Ovary (tissue), 9 donors: ENCODE results near the gene ACAP3. TPM values are rescaled to one million over a fixed set of nuclear protein-coding genes. Genes with fewer than 3 reads are reported as not detected.

Source experiments
- DNase-seq, 5 donors: peaks; one replicate each; pipeline ENCODE4 v3.0.0-alpha.2; 2019 to 2020
- H3K27ac ChIP-seq, 2 donors: fragments of 200-600 bp; one replicate each; pipeline versions ENCODE4 v1.5.1 to v1.8.0; 2019 to 2022
- H3K27me3 ChIP-seq: fragments of 200-600 bp; one replicate; pipeline ENCODE4 v1.8.0; 2022
- H3K36me3 ChIP-seq: fragments of 200-600 bp; sonication (generic); one replicate; pipeline ENCODE4 v1.5.1; 2019
- H3K4me1 ChIP-seq: one replicate; pipeline ENCODE4 v1.8.1; 2013; ENCODE audit warnings: mild to moderate bottlenecking, moderate library complexity; ENCODE audit not compliant: insufficient read depth
- H3K4me3 ChIP-seq: fragments of 200-600 bp; sonication (generic); one replicate; pipeline ENCODE4 v1.5.1; 2017
- H3K9me3 ChIP-seq, 2 donors: fragments of 200-600 bp in 1 of 2; sonication (generic) in 1 of 2; one replicate each; pipeline versions ENCODE4 v1.5.1 to v1.8.1; 2013 to 2019; ENCODE audit warnings: mild to moderate bottlenecking in 1 of 2, moderate library complexity in 1 of 2
- EP300 ChIP-seq: sonication (generic); formaldehyde crosslinking; IDR thresholded peaks from one replicate; pipeline ENCODE4 v1.6.1; 2017; ENCODE audit warnings: antibody characterized with exemption
- POLR2A ChIP-seq: fragments of 450-650 bp; IDR thresholded peaks from one replicate; pipeline ENCODE4 v1.6.1; 2017; ENCODE audit warnings: antibody characterized with exemption, mild to moderate bottlenecking, moderate library complexity
- WGBS, 3 donors: extraction: QIAGEN DNeasy Blood & Tissue Kit in 1 of 3; methylation state at CpG; one replicate each; pipeline versions ENCODE4 v1.1.5 to v1.1.7; 2013 to 2017; 5-methylcytosine and 5-hydroxymethylcytosine counted together
- intact Hi-C, 4 donors: fragments of 100-400 bp; cut with DNase I; formaldehyde crosslinking; loops; one replicate each; pipeline versions ENCODE4 v1.11.0 to v1.15.1; 2022 to 2023
- polyA plus RNA-seq, 2 donors: library from polyadenylated mRNA; stranded (reverse); fragments of 200-250 nt in 1 of 2; fragments of 350-450 nt in 1 of 2; fragmentation: Illumina TruSeq in 1 of 2; extraction: RNeasy Lipid Tissue Mini Kit (QIAGEN cat#74804) in 1 of 2; gene quantifications; one replicate each; pipeline ENCODE4 v1.2.3, GENCODE V29; 2013 to 2014
- total RNA-seq, 7 donors: library from RNA; depleted of rRNA in 2 of 7; stranded (reverse); fragments of >200 nt in 2 of 7; fragmentation: NEBNext Ultra II Directional in 3 of 7; extraction: Animal tissue kit (Norgen Biotek cat#: 25700) in 3 of 7; gene quantifications; one replicate each; pipeline versions ENCODE4 v1.1.0 to v1.2.4, GENCODE V29; 2016 to 2023
- TF ChIP-seq, protein P1 (sequence below), 3 donors: fragments of 450-650 bp in 2 of 3; fragments of 200-600 bp in 1 of 3; IDR thresholded peaks; one replicate each; pipeline versions ENCODE4 v1.5.1 to v1.8.0; 2016 to 2022; ENCODE audit warnings: antibody characterized with exemption in 3 of 3, mild to moderate bottlenecking in 1 of 3
- donor health status: DM: no; HTN: no; CAD: no; lungs with moderate emphysema.
- donor health status: DM: no; HTN: no; CAD: no.
- donor health status: Bipolar disorder and iron deficiency.
- donor health status: DM: yes; HTN: yes; CAD: no.
- donor health status: DM: no; HTN: no; CAD: no.
- donor health status: DM: yes; HTN: yes; CAD: no.

Gene ACAP3
- total and polyA plus RNA-seq, 9 donors: 3.5 to 62.4 (median 45.1) TPM

DNA sequence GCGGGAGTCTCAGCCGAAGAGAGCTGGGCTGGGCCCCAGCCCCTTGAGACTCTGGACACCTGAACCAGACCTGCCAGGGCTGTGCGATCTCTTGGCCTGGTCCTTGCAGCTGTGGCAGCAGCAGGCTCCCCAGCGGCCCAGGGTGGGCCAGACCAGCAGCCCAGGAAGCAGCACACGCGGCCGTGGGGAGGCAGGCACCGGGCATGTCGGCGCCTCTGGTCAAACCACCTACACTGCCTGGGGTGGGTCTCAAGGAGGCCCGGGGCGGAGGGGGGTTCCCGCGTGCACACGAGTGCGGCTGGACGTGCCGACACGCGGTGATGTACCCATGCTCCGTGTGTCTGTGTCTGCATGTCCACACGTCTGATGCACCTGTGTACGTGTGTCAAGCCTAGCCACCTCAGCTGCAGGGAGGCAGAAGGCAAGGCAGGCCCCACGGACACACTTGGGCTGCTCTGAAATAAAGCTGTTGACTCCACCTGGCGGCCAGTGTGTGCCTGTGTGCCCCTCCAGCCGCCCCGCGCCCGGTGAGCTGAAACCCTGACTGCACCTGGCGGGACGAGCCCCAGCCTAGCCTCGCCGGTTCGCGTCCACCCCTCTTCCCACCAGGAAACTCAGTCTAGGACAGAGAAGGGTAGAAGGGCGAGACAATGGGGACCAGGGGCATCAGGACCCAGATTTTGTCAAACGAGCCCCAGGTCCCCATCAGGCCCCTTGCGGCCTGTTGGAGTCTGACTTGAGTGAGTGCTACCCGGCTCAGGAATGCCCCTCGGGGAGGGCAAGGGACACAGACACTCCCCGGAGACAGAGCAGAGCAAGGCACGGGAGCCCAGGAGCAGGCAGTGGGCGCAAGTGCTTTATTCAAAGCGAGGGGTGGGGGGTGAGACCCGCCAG, 15.9 kb downstream of the ACAP3 start:
- intact Hi-C loops: loop anchor here in 3 of 4 donors (5.0 to 10.0 kb wide), 3 partner anchors 169 to 307 kb away; partner anchors contain the start of gene PERM1 (in 2 of the 3)
- DNase-seq: peak; percentile 68 to 83 (median 74)
- no peaks in the 10 kb centered on the region for H3K27me3 ChIP-seq
- WGBS, 3 donors: 31 to 61% (median 43%) methylated on average over 29 to 45 of the region's 45 CpGs
- no peaks in the 10 kb centered on the region for H3K36me3 ChIP-seq
- no peak for TF ChIP-seq EP300
- TF ChIP-seq, protein P1, sequence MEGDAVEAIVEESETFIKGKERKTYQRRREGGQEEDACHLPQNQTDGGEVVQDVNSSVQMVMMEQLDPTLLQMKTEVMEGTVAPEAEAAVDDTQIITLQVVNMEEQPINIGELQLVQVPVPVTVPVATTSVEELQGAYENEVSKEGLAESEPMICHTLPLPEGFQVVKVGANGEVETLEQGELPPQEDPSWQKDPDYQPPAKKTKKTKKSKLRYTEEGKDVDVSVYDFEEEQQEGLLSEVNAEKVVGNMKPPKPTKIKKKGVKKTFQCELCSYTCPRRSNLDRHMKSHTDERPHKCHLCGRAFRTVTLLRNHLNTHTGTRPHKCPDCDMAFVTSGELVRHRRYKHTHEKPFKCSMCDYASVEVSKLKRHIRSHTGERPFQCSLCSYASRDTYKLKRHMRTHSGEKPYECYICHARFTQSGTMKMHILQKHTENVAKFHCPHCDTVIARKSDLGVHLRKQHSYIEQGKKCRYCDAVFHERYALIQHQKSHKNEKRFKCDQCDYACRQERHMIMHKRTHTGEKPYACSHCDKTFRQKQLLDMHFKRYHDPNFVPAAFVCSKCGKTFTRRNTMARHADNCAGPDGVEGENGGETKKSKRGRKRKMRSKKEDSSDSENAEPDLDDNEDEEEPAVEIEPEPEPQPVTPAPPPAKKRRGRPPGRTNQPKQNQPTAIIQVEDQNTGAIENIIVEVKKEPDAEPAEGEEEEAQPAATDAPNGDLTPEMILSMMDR (IDR thresholded peaks at IDR 0.05): peak; percentile 46 to 80 (median 48)
- H3K4me3 ChIP-seq: no peak overlapping the region
- H3K4me1 ChIP-seq: peaks cover 3% of the 10 kb centered on the region
- no peak overlapping the region for H3K27ac ChIP-seq
- no peaks in the 10 kb centered on the region for H3K9me3 ChIP-seq

DNA sequence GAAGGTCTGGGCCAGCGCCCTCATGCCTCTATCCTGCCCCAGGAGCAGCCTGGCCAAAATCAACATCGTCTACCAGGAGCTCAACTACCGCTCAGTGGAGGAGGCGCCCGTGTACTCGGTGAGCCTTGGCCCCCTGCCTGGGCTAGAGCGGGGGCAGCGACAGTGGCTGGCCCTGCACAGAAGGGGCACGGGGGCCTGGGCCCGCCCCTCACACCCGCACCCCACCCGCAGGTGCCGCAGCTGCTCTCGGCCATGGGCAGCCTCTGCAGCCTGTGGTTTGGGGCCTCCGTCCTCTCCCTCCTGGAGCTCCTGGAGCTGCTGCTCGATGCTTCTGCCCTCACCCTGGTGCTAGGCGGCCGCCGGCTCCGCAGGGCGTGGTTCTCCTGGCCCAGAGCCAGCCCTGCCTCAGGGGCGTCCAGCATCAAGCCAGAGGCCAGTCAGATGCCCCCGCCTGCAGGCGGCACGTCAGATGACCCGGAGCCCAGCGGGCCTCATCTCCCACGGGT, 16.7 kb downstream of the ACAP3 start:
- Histone ChIP-seq H3K9me3 (no peaks in the 10 kb centered on the region), H3K27ac (no peak overlapping the region), H3K27me3 (no peaks in the 10 kb centered on the region), H3K4me1 (peaks cover 3% of the 10 kb centered on the region), H3K36me3 (no peaks in the 10 kb centered on the region), H3K4me3 (no peak overlapping the region)
- TF ChIP-seq POLR2A (no peak), EP300 (no peak)
- TF ChIP-seq, protein P1 (IDR thresholded peaks at IDR 0.05): no peak
- DNase-seq: peak; percentile 27 to 66 (median 44)
- 9 to 14% (median 10%) methylated on average over 14 to 28 of the region's 28 CpGs for WGBS, 3 donors
- intact Hi-C loops: loop anchor here in 3 of 4 donors (5.0 to 10.0 kb wide), 3 partner anchors 169 to 306 kb away; partner anchors contain the start of gene PERM1 (in 2 of the 3)

- no peak overlapping the region for H3K27ac ChIP-seq
- H3K9me3 ChIP-seq: no peaks in the 10 kb centered on the region
- peak in 4 of 5 donors; percentile 33 to 66 (median 48) for DNase-seq
- peaks cover 3% of the 10 kb centered on the region for H3K4me1 ChIP-seq
- no peaks in the 10 kb centered on the region for H3K36me3 ChIP-seq
- no peaks in the 10 kb centered on the region for H3K27me3 ChIP-seq
- intact Hi-C loops: loop anchor here in 3 of 4 donors (5.0 to 10.0 kb wide), 3 partner anchors 168 to 305 kb away; partner anchors contain the start of gene PERM1 (in 2 of the 3)
- no peak overlapping the region for H3K4me3 ChIP-seq
- TF ChIP-seq EP300: no peak
- TF ChIP-seq, protein P1 (IDR thresholded peaks at IDR 0.05): peak in 1 of 3 donors; percentile 24
- WGBS, 3 donors: 55 to 67% (median 66%) methylated on average over 15 of the region's 15 CpGs
Observed at GRCh38 chr1:1290238-1290731, 17.4 kb downstream of the ACAP3 start.

GRCh38 chr1:1287288-1288110, 20.2 kb downstream of the ACAP3 start:
- DNase-seq: peak in 2 of 5 donors; percentile 21 to 31
- no peak overlapping the region for H3K4me3 ChIP-seq
- H3K27ac ChIP-seq: no peak overlapping the region
- TF ChIP-seq EP300 (no peak), POLR2A (no peak)
- TF ChIP-seq, protein P1 (IDR thresholded peaks at IDR 0.05): no peak
- intact Hi-C loops: no loop called here
- H3K27me3 ChIP-seq: no peaks in the 10 kb centered on the region
- 64 to 76% (median 75%) methylated on average over 36 to 46 of the region's 46 CpGs for WGBS, 3 donors
- H3K36me3 ChIP-seq: no peaks in the 10 kb centered on the region
- H3K4me1 ChIP-seq: peaks cover 3% of the 10 kb centered on the region
- no peaks in the 10 kb centered on the region for H3K9me3 ChIP-seq
